Activated CD8-positive, alpha-beta memory T cell treated with anti-CD3 and anti-CD28 coated beads for 36 hours (primary cell): ENCODE results near the gene CEP85L. TPM values are rescaled to one million over a fixed set of nuclear protein-coding genes. Genes with fewer than 3 reads are reported as not detected.

Experiments used
- total RNA-seq, 2 experiments: library from RNA; stranded (reverse); gene quantifications; one replicate each; pipeline ENCODE4 v1.2.3, GENCODE V29; 2021

Gene CEP85L
- total RNA-seq, 2 experiments from 2014 or later: 30.2 to 30.4 TPM

Other genes with a start within 250 kb of the CEP85L start
- gene PLN, start 103.3 kb downstream of the CEP85L start, total RNA-seq: not detected
- gene ASF1A, start 242.6 kb upstream of the CEP85L start, total RNA-seq: 10 to 100 TPM; 43.4 to 44.5 TPM